Measurements from ENCODE around the gene APLN.

APLN gene

DNA sequence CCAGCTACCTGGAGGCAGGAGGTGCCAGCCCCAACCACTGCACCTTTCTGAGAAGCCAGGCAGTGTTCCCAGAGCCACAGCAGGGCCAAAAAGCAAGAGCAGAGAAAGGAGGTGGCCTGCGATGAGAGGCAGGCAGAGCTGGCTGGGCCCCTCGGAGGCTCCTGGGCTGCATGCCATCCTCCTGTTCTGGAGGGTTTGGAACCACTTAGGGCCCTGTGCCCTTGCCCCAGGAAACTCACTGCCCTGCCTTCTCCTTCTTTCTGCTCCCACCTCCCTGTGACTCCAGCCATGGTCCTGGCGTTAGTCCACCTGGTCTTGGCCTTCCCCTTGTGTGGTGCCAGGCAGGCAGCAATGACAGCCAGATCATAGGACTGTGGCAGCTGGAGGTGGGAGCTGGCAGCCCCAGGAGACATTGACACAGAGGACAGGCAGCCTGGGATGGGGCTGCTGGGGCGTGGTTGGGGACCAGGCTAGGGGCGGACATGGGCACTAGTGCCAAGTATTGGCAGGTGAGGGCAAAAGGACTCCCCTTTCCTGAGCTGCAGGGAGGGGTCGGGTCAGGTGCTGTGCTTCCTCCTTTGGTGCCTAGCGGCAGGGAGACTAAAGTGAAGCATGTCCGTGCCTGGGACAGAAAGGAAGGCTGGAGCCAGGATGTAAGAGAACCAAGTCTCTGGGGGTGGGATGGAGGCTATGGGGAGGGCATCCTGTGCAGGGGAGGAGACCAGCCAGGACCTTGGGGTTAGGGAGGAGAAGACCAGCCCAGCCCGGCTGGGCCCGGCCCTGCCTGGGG lies 1.4 kb downstream of the APLN start:
- no peak for ATAC-seq (replicated peaks)
- Mint-ChIP-seq H3K9me3 (no peaks in the 10 kb centered on the region), H3K4me3 (peak overlapping the region; percentile 79 to 81), H3K27me3 (peaks cover 28 to 37% of the 10 kb centered on the region in 2 donors), H3K27ac (no peak overlapping the region), H3K4me1 (peaks cover 7 to 22% of the 10 kb centered on the region in 2 donors), H3K36me3 (no peaks in the 10 kb centered on the region)
- DNase-seq = no peak

DNA sequence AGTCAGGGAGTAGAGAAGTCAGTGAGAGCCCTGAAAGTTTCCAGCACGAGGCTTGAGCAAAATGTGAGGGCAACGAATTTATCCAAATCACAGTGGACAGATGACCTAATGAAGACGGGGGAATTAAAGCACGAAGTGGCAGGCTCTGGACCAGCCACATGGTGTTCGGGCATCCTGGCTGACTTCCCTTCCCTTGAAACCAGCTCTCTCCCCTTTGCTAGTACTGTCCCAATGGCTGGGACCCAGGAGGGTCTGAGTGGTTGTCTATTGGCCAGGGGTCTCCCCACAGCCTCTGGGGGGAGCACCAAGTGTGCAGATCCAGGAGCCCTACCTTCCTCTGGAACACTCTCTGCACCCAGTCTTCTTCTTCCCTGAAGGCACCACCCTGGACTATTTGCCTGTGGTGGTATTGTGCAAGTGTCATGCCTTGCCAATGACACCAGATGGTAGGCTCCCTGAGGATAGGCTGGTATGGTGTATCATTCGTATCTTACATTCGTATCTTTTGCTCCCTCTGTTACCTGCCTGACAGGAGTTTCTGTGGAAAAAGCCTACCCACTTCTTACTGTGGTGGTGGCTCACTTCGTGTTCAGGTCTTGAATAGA lies 2.1 kb downstream of the APLN start:
- no peak overlapping the region for H3K27ac Mint-ChIP-seq
- peaks cover 28 to 37% of the 10 kb centered on the region in 2 donors for H3K27me3 Mint-ChIP-seq
- no peaks in the 10 kb centered on the region for H3K36me3 Mint-ChIP-seq
- H3K4me1 Mint-ChIP-seq = peaks cover 7 to 22% of the 10 kb centered on the region in 2 donors
- no peak overlapping the region for H3K4me3 Mint-ChIP-seq
- ATAC-seq (replicated peaks) (no peak), DNase-seq (no peak)
- no peaks in the 10 kb centered on the region for H3K9me3 Mint-ChIP-seq

DNA sequence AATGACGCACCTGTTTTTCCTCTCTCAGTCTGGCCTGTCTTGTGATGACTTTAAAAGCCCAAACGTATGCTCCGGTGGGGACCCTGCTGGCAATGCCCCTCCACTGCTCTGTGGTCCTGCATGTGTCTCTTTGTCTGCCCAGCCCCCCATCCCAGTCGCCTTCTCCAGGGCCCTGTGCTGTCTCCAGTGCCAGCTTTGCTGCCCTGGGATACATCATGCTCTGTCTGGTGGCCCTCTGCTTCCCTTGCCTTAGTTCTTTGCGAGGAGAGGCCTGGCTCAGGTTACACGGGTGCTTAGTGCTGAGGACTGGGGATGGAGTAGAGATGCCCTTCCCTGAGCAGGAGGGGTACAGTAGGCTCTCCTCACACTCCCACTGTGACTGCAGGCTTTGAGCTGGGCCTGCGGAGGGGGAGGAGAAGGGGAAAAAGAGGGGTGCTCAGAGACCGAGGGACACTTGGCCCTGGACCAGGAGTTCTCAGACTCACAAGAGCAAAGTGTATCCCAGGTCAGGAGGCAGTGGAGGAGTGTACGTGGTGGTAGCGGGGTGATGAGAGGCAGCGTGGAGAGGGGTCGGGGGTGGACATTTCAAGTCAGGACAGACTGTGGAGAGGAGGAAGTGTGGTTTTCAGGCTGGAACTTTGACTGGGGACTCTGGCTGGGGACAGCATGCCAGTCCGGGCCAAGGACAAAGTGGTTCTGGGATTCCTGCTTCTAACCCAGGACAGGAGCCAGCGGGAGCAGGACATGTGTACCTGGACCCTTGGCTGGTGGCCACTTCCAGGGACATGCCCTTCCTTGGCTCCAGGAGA lies 2.8 kb downstream of the APLN start:
- H3K9me3 Mint-ChIP-seq = no peaks in the 10 kb centered on the region
- peaks cover 32 to 37% of the 10 kb centered on the region in 2 donors for H3K27me3 Mint-ChIP-seq
- DNase-seq = no peak
- no peak overlapping the region for H3K4me3 Mint-ChIP-seq
- H3K27ac Mint-ChIP-seq = no peak overlapping the region
- no peak for ATAC-seq (replicated peaks)
- no peaks in the 10 kb centered on the region for H3K36me3 Mint-ChIP-seq
- H3K4me1 Mint-ChIP-seq = peaks cover 7 to 22% of the 10 kb centered on the region in 2 donors

DNA sequence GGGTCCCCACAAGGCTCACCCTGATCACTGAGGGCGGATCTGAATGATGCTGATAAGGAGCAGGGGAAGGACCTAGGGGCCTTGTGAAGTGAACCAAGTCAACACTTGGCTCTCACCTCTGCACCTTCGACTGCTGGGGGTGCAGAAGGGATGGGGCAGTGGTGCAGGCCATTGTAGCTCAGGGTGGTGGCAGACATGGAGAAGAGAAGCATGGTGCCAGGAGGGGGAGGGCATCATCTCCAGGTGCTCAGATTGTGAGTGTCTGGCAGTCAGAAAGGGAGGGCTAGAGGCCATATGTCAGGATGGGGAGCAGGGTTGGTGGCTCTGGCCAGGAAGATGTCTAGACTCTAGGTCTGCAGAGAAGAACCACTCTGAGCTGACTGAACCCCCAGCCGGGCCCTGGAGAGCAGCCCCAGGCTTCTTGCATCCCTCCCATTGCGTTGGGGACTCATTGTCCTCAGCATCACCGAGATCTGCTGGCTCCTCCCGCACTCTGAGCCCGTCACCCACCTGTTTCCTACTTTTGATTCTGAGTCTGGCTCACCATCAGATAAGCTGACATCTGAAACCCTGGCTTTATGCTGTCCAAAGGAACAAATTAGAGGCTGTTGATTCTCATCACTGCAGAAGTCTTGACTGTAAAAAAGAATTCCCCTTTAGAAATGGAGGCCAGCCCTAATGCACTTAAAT lies 3.8 kb downstream of the APLN start:
- H3K27me3 Mint-ChIP-seq = peaks cover 36 to 37% of the 10 kb centered on the region in 2 donors
- H3K4me1 Mint-ChIP-seq = peaks cover 7 to 22% of the 10 kb centered on the region in 2 donors
- no peak overlapping the region for H3K4me3 Mint-ChIP-seq
- no peaks in the 10 kb centered on the region for H3K36me3 Mint-ChIP-seq
- DNase-seq (no peak), ATAC-seq (replicated peaks) (no peak)
- no peaks in the 10 kb centered on the region for H3K9me3 Mint-ChIP-seq
- no peak overlapping the region for H3K27ac Mint-ChIP-seq

DNA sequence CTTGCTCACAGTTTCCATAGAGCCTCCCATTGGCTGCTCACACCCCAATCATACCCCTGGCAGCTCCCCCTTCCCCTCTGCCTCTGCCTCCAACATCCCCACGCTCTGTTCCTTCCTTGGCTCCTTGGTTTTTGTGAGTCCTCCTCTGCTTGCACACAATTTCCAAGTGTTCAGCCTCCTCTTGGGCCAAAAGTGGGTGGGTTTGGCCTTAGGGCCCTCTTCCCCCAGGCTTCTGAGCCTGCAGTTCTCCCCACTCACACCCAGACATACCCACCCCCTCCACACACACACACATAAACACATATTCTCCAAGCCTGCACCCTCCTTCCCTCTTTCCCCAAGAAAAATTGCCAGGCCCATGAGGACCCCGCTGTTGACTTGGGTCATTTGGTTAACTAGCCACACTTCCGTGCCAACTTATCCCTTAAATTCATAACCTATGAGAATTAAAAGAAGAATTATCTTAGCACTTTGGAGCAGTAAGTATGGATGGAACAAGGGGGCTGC lies 4.5 kb downstream of the APLN start:
- no peaks in the 10 kb centered on the region for H3K36me3 Mint-ChIP-seq
- H3K27ac Mint-ChIP-seq = no peak overlapping the region
- ATAC-seq (replicated peaks) (no peak), DNase-seq (no peak)
- H3K27me3 Mint-ChIP-seq = peaks cover 29 to 30% of the 10 kb centered on the region in 2 donors
- H3K9me3 Mint-ChIP-seq = no peaks in the 10 kb centered on the region
- H3K4me3 Mint-ChIP-seq = no peak overlapping the region
- peaks cover 4 to 15% of the 10 kb centered on the region in 2 donors for H3K4me1 Mint-ChIP-seq

DNA sequence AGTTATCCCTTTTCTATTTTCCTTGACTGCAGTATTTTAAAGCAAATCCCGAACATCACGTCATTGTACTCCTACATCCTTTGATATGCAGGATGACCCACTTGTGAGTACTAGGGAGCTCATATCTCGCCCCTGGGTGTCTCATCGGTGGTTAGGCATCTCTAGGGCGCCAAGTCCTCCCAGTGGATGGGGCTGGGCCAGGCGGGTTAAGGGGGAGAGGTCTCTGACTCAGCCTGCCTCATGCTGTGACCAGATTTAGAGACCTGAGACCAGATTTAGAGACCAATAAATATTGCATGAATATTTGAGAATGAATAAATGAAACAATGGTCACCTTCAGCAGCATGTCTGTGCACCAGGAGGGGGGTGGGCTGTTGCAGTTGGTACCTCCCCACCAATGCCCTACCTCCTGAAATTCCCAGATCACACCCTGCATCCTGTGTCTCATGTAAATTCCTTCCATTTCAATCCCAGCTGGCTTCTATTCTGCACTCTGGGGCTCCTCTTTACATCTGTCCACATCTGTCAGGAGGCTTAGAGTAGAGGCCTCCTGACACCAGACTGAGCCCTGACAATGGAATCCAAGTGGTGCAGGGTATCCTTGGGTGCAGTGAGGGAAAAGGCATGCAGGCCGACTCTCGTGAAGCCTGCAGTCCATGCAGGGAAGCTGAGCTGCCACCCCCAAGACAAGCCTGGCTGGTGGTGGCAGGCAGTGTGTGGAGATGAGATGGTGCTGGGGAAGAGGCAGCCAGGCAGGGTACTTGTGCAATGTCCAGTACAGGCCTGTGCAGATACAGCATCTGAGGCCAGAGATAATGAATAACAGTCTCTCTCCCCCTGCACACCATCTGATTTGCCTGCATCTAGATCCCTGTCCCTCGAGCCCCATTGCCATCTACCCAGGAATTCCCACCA lies 5.2 kb downstream of the APLN start:
- DNase-seq (no peak), ATAC-seq (replicated peaks) (no peak)
- H3K4me3 Mint-ChIP-seq = no peak overlapping the region
- peaks cover 28% of the 10 kb centered on the region in 2 donors for H3K27me3 Mint-ChIP-seq
- no peaks in the 10 kb centered on the region for H3K9me3 Mint-ChIP-seq
- H3K4me1 Mint-ChIP-seq = peaks cover 4 to 12% of the 10 kb centered on the region in 2 donors
- no peak overlapping the region for H3K27ac Mint-ChIP-seq
- no peaks in the 10 kb centered on the region for H3K36me3 Mint-ChIP-seq

DNA sequence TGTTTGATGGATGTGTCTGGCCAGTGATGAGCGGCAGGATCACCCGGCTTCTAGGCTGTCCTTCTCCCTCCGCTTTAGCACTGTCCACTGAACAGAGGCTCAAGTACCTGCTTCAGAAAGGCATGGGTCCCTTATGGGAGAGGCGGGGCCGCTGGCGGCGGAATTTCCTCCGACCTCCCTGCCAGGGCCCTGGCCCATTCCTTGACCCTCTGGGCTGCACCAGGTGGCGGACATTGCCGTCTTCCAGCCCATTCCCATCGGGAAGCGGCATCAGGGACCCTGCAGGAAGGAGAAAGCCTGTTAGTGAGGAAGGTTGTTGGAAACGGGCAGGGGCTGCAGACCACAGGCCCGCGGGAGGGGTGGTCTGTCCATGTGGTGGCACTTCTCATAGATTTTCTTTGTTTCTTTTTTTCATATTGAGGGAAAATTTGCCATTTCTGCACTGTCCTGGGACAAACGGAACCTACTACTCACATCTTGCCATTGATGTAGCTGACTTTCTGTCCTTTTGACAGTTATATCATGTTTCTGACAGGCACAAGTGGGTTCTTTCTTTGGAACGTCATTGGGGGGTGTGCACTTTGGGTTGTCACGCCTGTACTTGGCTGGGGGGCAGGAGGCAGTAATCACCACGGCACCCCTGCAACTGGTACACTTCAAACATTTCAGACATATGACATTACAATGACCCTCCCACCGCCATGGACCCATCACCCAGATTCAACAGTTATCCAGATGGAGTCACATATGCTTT lies 6.1 kb downstream of the APLN start:
- no peak overlapping the region for H3K4me3 Mint-ChIP-seq
- DNase-seq = no peak
- no peak overlapping the region for H3K27ac Mint-ChIP-seq
- peaks cover 4 to 5% of the 10 kb centered on the region in 2 donors for H3K4me1 Mint-ChIP-seq
- peaks cover 20 to 25% of the 10 kb centered on the region in 2 donors for H3K27me3 Mint-ChIP-seq
- ATAC-seq (replicated peaks) = no peak
- H3K9me3 Mint-ChIP-seq = no peaks in the 10 kb centered on the region
- H3K36me3 Mint-ChIP-seq = no peaks in the 10 kb centered on the region

DNA sequence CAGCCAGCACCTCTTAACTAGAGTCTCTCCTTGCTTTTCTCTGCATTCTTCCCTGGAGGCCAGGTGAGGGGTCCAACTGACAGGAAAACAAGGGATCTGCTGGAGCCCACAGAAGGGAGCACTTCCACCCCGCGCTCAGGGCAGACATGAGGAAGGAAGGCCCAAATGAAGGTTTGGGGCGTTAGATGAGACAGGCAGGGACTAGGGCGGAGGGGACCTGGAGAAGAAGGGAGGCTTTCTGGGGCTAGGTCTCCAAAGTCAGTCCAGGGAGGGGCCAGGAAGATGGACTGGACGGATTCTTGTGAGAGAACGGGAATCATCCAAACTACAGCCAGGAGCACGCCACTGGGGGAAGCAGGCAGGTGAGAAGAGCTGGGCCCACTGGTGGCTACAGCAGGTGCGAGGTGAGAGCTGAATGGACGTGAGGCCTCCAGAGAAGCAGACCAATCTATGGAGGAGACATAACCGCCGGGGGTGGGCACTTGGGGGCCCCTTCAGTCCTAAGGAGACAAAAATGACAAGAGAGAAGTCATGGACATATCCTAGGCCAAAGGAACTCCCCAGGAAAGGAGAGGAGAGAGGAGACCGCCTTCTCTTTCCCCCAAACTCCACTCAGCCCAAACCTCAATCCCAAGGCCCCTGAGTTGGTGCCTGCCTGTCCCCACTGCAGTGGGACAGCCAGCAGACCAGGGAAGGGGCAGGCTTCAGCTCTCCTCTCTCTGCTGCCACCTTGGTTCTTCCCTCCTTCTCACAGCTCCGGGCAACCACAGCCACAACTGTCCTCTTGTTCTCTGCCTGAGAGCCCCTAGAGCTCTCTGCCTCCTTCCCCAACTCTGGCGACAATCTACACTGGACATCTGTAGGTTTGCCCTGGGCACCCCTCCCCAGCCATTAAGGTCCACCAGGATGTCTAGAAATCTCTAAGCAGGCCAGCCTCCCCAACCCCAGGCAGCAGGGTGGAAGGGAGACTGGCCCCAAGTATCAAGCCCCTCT lies 7.0 kb downstream of the APLN start:
- no peak overlapping the region for H3K27ac Mint-ChIP-seq
- no peak overlapping the region for H3K4me3 Mint-ChIP-seq
- no peak for ATAC-seq (replicated peaks)
- H3K4me1 Mint-ChIP-seq = no peaks in the 10 kb centered on the region
- no peaks in the 10 kb centered on the region for H3K9me3 Mint-ChIP-seq
- DNase-seq = no peak
- peaks cover 13 to 20% of the 10 kb centered on the region in 2 donors for H3K27me3 Mint-ChIP-seq
- no peaks in the 10 kb centered on the region for H3K36me3 Mint-ChIP-seq

DNA sequence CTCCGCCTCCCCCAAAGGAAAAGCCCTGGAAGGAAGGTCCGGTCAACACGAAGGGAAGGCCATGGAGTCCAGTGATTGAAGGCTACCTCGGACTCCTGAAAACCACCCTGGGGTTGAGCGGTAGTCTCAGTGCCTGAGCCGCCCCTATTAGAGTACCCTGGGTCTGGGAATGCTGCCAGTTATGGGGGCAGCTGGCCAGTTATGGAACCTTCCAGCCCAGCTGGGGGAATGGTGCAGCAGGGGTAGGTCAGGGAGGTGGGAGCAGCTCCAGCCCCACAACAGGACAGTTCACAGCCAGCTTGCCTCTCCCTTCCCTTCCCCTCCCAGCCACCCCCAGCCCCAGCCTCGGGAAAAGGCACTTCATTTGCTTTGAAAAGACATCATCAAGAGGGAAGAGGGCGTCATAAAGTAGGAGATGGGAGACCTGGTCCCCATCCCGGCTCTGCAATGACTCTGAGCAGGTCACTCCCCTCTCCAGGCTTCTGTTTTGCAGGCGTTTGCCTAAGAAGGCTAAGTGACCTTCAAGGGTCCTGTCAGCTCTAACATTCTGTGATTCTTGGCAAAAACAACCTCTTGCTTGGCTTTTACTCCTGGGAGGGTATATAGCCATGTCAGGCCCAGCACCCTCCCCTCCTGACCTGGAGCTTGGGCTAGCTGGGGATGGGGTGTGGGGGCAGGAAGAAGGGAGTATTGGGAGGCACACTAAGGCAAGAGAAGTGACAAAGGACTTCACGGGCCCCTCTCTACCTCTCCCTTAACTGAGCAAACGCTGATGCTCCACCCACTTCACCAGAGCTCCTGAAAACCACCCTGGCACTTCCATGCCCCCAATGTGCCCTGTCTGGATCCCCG lies 8.0 kb downstream of the APLN start:
- Mint-ChIP-seq H3K4me3 (no peak overlapping the region), H3K27me3 (peaks cover 7 to 14% of the 10 kb centered on the region in 2 donors), H3K4me1 (no peaks in the 10 kb centered on the region), H3K9me3 (no peaks in the 10 kb centered on the region), H3K27ac (no peak overlapping the region), H3K36me3 (no peaks in the 10 kb centered on the region)
- DNase-seq (no peak), ATAC-seq (replicated peaks) (no peak)

DNA sequence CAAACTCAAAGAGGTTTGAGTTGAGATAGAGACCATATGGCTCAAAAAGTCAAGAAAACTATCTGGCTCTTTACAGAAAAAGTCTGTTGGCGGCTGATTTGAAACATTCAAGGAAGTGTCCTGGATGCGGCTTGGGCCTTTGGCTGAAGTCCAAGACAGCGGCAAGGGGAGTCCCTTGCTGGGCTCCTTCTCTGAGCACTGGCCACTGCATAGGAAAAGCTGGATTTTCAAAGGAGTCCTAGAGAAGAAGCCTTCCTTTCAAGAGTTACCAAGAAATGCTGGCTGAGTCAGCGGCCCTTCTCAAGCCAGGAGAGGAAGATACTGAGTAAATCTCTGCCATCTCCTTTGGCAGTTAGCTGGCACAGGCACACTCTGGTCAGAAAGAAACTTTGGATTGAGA lies 12.1 kb downstream of the APLN start:
- Mint-ChIP-seq H3K4me1 (no peaks in the 10 kb centered on the region), H3K27me3 (peaks cover 0 to 13% of the 10 kb centered on the region in 2 donors), H3K9me3 (no peaks in the 10 kb centered on the region), H3K36me3 (no peaks in the 10 kb centered on the region), H3K4me3 (no peak overlapping the region), H3K27ac (no peak overlapping the region)
- ATAC-seq (replicated peaks) (no peak), DNase-seq (no peak)

DNA sequence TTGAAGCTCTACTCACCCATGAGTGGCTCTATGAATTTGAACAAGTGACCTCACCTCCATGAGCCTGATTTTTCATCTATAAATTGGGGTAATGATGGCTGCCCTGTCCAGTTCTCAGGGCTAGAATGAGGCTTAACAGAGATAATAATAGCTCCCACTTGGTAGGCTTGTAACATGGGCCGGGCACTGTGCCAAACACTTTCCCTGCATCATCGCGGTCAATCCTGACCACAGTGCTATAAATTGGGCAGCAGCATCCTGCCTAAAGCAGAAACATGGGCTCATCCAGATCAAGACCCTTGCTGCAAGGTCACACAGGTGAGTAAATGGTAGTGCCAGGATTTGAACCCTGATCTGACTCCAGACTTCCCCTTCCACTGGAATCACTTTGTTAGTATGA lies 12.8 kb downstream of the APLN start:
- no peak for DNase-seq
- no peaks in the 10 kb centered on the region for H3K36me3 Mint-ChIP-seq
- peaks cover 0 to 2% of the 10 kb centered on the region in 2 donors for H3K4me1 Mint-ChIP-seq
- H3K4me3 Mint-ChIP-seq = no peak overlapping the region
- H3K27ac Mint-ChIP-seq = no peak overlapping the region
- ATAC-seq (replicated peaks) = no peak
- peaks cover 0 to 9% of the 10 kb centered on the region in 2 donors for H3K27me3 Mint-ChIP-seq
- no peaks in the 10 kb centered on the region for H3K9me3 Mint-ChIP-seq
